Loucy (cell line): ENCODE results near the gene MEIKIN.

Experiments
- CTCF ChIP-seq: fragments of 200-600 bp; sonication (generic); conservative IDR thresholded peaks from 2 replicates; pipeline ENCODE4 v1.5.1; 2014; ENCODE audit warnings: mild to moderate bottlenecking, antibody characterized with exemption, low read length
- EZH2phosphoT487 ChIP-seq: fragments of 200-600 bp; IDR thresholded peaks from 2 replicates; pipeline ENCODE4 v1.6.1; 2018; ENCODE audit warnings: antibody characterized with exemption, mild to moderate bottlenecking, moderate library complexity, borderline replicate concordance

DNA sequence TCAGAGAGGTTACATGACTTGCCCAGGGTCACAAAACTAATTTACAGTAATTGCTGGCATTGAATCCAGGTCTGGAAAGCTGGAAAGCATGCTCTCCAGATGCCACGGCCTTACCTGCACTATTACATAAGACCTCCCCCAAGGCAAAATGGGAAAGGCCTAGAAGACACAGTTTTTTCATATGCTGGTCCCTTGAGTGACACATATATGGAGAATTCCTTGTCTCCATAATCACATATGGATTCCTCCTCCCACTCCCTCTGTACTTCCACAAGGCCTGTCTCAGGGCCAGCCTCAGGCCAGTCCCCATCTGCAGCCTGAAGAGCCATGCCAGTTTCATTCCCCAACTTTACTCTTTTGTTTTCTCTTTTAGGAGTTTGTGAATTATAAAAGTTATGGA lies 28.6 kb upstream of the MEIKIN start:
- TF ChIP-seq CTCF (no peak), EZH2phosphoT487 (no peak)
